Effector memory CD8-positive, alpha-beta T cell (primary cell): Measurements from ENCODE around the gene ANKRD11.
"Not testable (repeated sequence)": the region's sequence is repeated elsewhere in the genome, so short reads cannot be mapped to it uniquely, and the experiment has no call there.

Source experiments
- ATAC-seq: fragments of 150-1000 bp; cut with Tn5 transposase; replicated peaks from 2 replicates; pipeline ENCODE4 v1.10.0; 2021; ENCODE audit warnings: mild to moderate bottlenecking, moderate library complexity
- DNase-seq, 3 experiments: peaks; one replicate each; pipeline ENCODE4 v3.0.0; 2021
- H3K27ac Mint-ChIP-seq, 2 donors: one replicate each; pipeline ENCODE4 v1.8.0; 2022; ENCODE audit warnings: mild to moderate bottlenecking in 2 of 2, mixed read lengths in 2 of 2, moderate library complexity in 2 of 2
- H3K27me3 Mint-ChIP-seq, 2 donors: one replicate each; pipeline ENCODE4 v1.8.0; 2022; ENCODE audit warnings: mixed read lengths in 2 of 2
- H3K36me3 Mint-ChIP-seq: one replicate; pipeline ENCODE4 v1.8.0; 2022; ENCODE audit warnings: mild to moderate bottlenecking, moderate library complexity, mixed read lengths; ENCODE audit not compliant: insufficient read depth
- H3K4me1 Mint-ChIP-seq, 2 donors: one replicate each; pipeline ENCODE4 v1.8.0; 2022; ENCODE audit warnings: low read depth in 2 of 2, mixed read lengths in 2 of 2
- H3K4me3 Mint-ChIP-seq, 2 donors: one replicate each; pipeline ENCODE4 v1.8.0; 2022; ENCODE audit warnings: mild to moderate bottlenecking in 2 of 2, mixed read lengths in 2 of 2, moderate library complexity in 2 of 2
- H3K9me3 Mint-ChIP-seq, 2 donors: one replicate each; pipeline ENCODE4 v1.8.0; 2022; ENCODE audit warnings: mixed read lengths in 2 of 2

The ANKRD11 gene

DNA sequence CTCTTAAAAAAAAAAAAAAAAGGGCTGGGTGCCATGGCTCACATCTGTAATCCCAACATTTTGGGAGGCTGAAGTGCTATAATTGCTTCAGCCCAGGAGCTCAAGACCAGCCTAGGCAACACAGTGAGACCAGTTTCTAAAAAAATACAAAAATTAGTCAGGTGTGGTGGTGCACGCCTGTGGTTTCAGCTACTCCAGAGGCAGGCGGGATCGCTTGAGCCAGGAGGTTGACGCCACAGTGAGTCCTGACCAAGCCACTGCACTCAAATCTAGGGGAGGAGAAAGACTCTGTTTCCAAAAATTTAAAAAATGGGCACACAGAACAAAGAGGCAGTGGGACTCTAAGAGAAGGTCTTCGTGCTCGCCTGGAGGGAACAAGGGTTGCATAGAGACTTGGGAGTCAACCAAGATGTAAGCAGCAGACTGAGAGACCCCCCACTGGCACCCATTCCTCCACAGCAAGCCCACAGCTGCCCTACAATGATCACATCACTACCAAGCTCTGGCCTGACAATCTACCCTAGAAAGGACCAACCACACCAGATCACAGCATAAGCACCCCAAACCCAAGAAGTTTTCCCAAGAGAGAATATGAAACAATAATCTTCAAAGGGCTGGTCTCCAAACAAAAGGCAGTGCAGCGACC is 121.6 kb downstream of the ANKRD11 start:
- DNase-seq (no peak), ATAC-seq (no peak)
- H3K9me3 Mint-ChIP-seq: no peaks in the 10 kb centered on the region
- H3K36me3 Mint-ChIP-seq: peaks cover 29% of the 10 kb centered on the region
- peak overlapping the region; percentile 68 to 87 for H3K27ac Mint-ChIP-seq
- peaks cover 72 to 74% of the 10 kb centered on the region in 2 donors for H3K4me1 Mint-ChIP-seq
- no peaks in the 10 kb centered on the region for H3K27me3 Mint-ChIP-seq
- peak overlapping the region in 1 of 2 donors; percentile 51 for H3K4me3 Mint-ChIP-seq

DNA sequence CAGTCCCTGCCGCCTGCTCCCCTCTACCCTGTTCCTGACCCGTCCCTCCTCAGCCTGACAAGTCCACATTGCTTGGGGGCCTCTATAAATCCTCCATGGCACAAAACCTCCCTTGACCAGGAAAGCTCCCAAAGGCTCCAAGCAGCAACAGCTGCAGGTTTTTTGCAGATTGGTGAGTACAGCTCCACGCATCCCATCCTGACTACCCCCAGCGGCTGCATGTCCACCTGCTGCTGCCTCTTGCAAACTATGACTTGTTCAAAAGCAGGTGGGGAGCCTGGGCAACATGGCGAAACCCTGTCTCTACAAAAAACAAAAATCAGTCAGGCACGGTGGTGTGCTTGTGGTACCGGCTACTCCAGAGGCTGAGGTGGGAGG is 122.8 kb downstream of the ANKRD11 start:
- Mint-ChIP-seq H3K36me3 (peaks cover 23% of the 10 kb centered on the region), H3K4me3 (peak overlapping the region in 1 of 2 donors; percentile 5)

GRCh38 chr16:89366561-89367537 is 123.5 kb downstream of the ANKRD11 start:
- no peak for DNase-seq
- H3K27me3 Mint-ChIP-seq: no peaks in the 10 kb centered on the region
- ATAC-seq: no peak
- no peak overlapping the region for H3K4me3 Mint-ChIP-seq
- H3K36me3 Mint-ChIP-seq: peaks cover 21% of the 10 kb centered on the region
- H3K27ac Mint-ChIP-seq: no peak overlapping the region
- peaks cover 68 to 77% of the 10 kb centered on the region in 2 donors for H3K4me1 Mint-ChIP-seq
- H3K9me3 Mint-ChIP-seq: no peaks in the 10 kb centered on the region

More for the DNA sequence above, 122.8 kb downstream of the ANKRD11 start:
- Mint-ChIP-seq H3K27me3 (no peaks in the 10 kb centered on the region), H3K4me1 (peaks cover 65 to 75% of the 10 kb centered on the region in 2 donors), H3K9me3 (no peaks in the 10 kb centered on the region), H3K27ac (peak overlapping the region in 1 of 2 donors; percentile 66)
- no peak for DNase-seq
- ATAC-seq: no peak

- DNase-seq (no peak), ATAC-seq (no peak)
- Mint-ChIP-seq H3K9me3 (no peaks in the 10 kb centered on the region), H3K4me3 (no peak overlapping the region), H3K27ac (peak overlapping the region in 1 of 2 donors; percentile 51), H3K36me3 (peaks cover 26% of the 10 kb centered on the region), H3K27me3 (no peaks in the 10 kb centered on the region), H3K4me1 (peaks cover 68 to 77% of the 10 kb centered on the region in 2 donors)
Measured at GRCh38 chr16:89365996-89366395, 124.4 kb downstream of the ANKRD11 start.

DNA sequence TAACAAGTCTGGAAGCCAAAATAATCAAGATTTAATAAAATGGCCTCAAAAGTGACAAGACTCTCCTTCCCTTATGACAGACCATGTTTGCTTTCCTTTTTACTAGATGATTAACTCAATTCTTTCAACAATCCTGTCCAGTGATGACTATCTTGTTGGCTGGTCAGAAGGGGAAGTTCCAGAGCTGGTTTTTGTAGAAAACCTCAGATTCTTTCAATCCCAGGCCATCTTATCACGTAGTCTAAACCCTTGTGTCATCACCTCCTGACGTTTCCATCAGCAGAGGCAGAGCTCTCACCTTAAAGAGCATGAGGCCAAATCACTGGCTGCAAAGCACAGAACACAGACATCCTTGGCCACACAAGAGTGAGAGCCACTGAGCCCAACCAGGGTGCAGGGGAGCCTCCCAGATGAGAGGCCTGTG is 125.3 kb downstream of the ANKRD11 start:
- DNase-seq (no peak), ATAC-seq (no peak)
- H3K9me3 Mint-ChIP-seq: no peaks in the 10 kb centered on the region
- H3K36me3 Mint-ChIP-seq: peaks cover 33% of the 10 kb centered on the region
- no peaks in the 10 kb centered on the region for H3K27me3 Mint-ChIP-seq
- H3K27ac Mint-ChIP-seq: peak overlapping the region in 1 of 2 donors; percentile 83
- H3K4me3 Mint-ChIP-seq: peak overlapping the region in 1 of 2 donors; percentile 78
- peaks cover 70 to 77% of the 10 kb centered on the region in 2 donors for H3K4me1 Mint-ChIP-seq

GRCh38 chr16:89364606-89365005 is 125.8 kb downstream of the ANKRD11 start:
- H3K27me3 Mint-ChIP-seq: no peaks in the 10 kb centered on the region
- ATAC-seq: no peak
- no peak for DNase-seq
- peaks cover 36% of the 10 kb centered on the region for H3K36me3 Mint-ChIP-seq
- peaks cover 69 to 77% of the 10 kb centered on the region in 2 donors for H3K4me1 Mint-ChIP-seq
- no peaks in the 10 kb centered on the region for H3K9me3 Mint-ChIP-seq
- H3K27ac Mint-ChIP-seq: peak overlapping the region in 1 of 2 donors; percentile 83
- peak overlapping the region; percentile 45 to 78 for H3K4me3 Mint-ChIP-seq

- Mint-ChIP-seq H3K27me3 (no peaks in the 10 kb centered on the region), H3K4me1 (peaks cover 67 to 77% of the 10 kb centered on the region in 2 donors), H3K9me3 (no peaks in the 10 kb centered on the region), H3K36me3 (peaks cover 40% of the 10 kb centered on the region), H3K27ac (peak overlapping the region; percentile 24 to 83), H3K4me3 (peak overlapping the region; percentile 49 to 78)
- peak; percentile 30 for ATAC-seq
- peak; percentile 21 to 25 (median 23) for DNase-seq
Measured at GRCh38 chr16:89363621-89364393, 126.6 kb downstream of the ANKRD11 start.

DNA sequence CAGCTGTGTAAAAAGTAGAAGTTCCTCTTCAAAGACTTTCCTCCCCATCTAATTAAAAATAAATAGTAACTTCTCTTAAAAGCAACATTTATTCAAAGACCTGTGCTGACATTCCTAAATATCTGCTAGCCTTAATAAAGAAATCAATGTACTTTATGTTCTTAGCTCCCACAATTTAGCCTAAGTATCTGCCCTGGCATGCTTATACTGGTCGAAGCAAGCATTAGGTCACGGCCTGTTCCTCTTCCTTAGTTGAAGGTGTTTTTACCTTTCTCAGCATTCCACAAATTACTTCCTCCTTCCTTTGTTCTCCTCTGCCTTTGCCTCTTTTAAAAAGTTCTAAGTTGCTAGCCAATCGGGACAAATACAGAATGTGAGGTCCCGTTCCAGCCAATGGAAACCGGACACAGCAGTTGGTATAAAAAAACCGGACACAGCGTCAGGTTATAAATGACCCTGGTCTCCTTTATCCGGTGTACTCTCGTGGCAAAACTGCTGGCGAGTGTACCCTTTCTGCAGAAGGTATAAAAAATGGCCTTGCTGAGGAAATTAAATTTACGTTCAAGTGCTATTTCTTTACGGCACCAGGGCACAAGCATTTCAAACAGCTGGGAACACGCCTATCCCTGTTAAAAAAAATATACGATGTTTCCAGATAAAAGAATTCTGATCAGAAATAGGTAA is 127.7 kb downstream of the ANKRD11 start:
- Mint-ChIP-seq H3K27ac (peak overlapping the region in 1 of 2 donors; percentile 89), H3K4me1 (peaks cover 71 to 82% of the 10 kb centered on the region in 2 donors), H3K36me3 (peaks cover 49% of the 10 kb centered on the region), H3K4me3 (peak overlapping the region; percentile 78)
- not testable (repeated sequence) for ATAC-seq, DNase-seq, H3K9me3 Mint-ChIP-seq, H3K27me3 Mint-ChIP-seq

DNA sequence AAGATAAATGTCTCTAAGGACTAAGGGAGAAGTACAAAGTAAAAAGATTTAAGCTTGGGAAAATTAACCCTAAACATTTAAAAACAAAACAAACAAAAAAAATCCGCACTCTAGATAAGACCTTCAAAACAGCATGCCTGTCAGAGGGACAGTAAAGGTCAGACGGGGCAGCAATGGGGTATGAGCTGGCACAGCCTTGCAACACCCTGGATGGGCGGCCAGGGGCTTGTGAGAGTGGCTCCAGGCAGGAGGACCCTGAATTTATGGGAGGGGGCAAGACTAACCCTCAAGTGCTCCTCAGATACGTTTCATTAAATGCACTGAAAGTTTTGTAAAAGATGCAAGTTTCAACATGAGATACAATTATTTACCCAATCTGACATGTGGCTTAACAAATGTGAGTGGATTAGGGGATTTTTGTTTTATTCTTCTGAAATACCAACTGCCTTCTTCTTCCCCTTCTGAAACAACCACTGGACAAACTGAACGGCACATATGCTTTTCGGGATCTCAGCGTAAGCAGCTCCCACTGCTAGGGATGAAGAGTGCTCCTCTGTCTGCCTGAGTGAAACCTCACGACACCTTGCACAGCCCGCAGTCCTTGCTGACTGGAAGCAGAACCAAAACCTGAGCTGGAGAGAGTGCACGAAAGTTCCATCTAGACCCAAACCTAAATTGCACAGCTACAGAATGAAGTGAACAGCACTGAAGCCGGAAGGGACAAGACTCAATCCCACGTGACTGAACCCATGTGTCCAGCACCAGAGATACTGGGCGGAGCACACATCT is 128.4 kb downstream of the ANKRD11 start:
- Mint-ChIP-seq H3K36me3 (peaks cover 56% of the 10 kb centered on the region), H3K27ac (peak overlapping the region; percentile 89 to 94), H3K9me3 (no peaks in the 10 kb centered on the region), H3K4me3 (peak overlapping the region; percentile 78), H3K27me3 (no peaks in the 10 kb centered on the region), H3K4me1 (peaks cover 71 to 83% of the 10 kb centered on the region in 2 donors)
- ATAC-seq (no peak), DNase-seq (no peak)

- Mint-ChIP-seq H3K4me1 (peaks cover 73 to 86% of the 10 kb centered on the region in 2 donors), H3K4me3 (peak overlapping the region; percentile 78), H3K36me3 (peaks cover 48% of the 10 kb centered on the region), H3K27ac (peak overlapping the region; percentile 89 to 94), H3K27me3 (no peaks in the 10 kb centered on the region), H3K9me3 (no peaks in the 10 kb centered on the region)
- peak; percentile 76 to 79 (median 78) for DNase-seq
- ATAC-seq: peak; percentile 80
Measured at GRCh38 chr16:89360760-89361435, 129.5 kb downstream of the ANKRD11 start.

- Mint-ChIP-seq H3K4me1 (peaks cover 79 to 86% of the 10 kb centered on the region in 2 donors), H3K27me3 (no peaks in the 10 kb centered on the region), H3K9me3 (no peaks in the 10 kb centered on the region), H3K27ac (peak overlapping the region; percentile 94), H3K36me3 (peaks cover 54% of the 10 kb centered on the region), H3K4me3 (peak overlapping the region; percentile 78)
- ATAC-seq (no peak), DNase-seq (no peak)
Measured at GRCh38 chr16:89359264-89360147, 130.9 kb downstream of the ANKRD11 start.
